Fibroblast of lung (primary cell): Measurements from ENCODE around the gene CLSTN2. TPM values are rescaled to one million over a fixed set of nuclear protein-coding genes. Genes with fewer than 3 reads are reported as not detected.

Experiments used
- DNase-seq, 2 donors: peaks; one replicate each; pipeline versions ENCODE4 v3.0.0 to v3.0.0-alpha.2; 2010; ENCODE audit warnings: low read depth in 2 of 2
- H2AFZ ChIP-seq: 2 replicates; pipeline ENCODE4 v1.5.1; 2012; ENCODE audit warnings: low read length, control low read depth, inconsistent platforms
- H3K27ac ChIP-seq: 2 replicates; pipeline ENCODE4 v1.5.1; 2011; ENCODE audit warnings: low read length, control low read depth; ENCODE audit not compliant: insufficient read depth
- H3K27me3 ChIP-seq: 2 replicates; pipeline ENCODE4 v1.5.1; 2011; ENCODE audit warnings: mild to moderate bottlenecking, low read length; ENCODE audit not compliant: control insufficient read depth, insufficient read depth
- H3K36me3 ChIP-seq: 2 replicates; pipeline ENCODE4 v1.5.1; 2011; ENCODE audit warnings: low read length; ENCODE audit not compliant: control insufficient read depth, insufficient read depth
- H3K4me1 ChIP-seq: 2 replicates; pipeline ENCODE4 v1.5.1; 2011; ENCODE audit warnings: low read length; ENCODE audit not compliant: control insufficient read depth, insufficient read depth; ENCODE audit errors: extremely low read depth
- H3K4me2 ChIP-seq: 2 replicates; pipeline ENCODE4 v1.5.1; 2011; ENCODE audit warnings: low read length, control low read depth; ENCODE audit not compliant: insufficient read depth; ENCODE audit errors: extremely low read depth
- H3K4me3 ChIP-seq, 4 experiments: fragments of 200-600 bp in 1 of 4; sonication (generic) in 1 of 4; replicated peaks in 1 of 4; 2 replicates each; pipeline ENCODE4 v1.5.1; 2011 to 2016; ENCODE audit warnings: low read length in 4 of 4, low read depth in 3 of 4, mild to moderate bottlenecking in 3 of 4, control low read depth in 2 of 4, inconsistent platforms in 1 of 4, mixed read lengths in 1 of 4; ENCODE audit not compliant: insufficient read depth in 1 of 4; ENCODE audit errors: control extremely low read depth in 1 of 4
- H3K79me2 ChIP-seq: 2 replicates; pipeline ENCODE4 v1.5.1; 2012; ENCODE audit warnings: mild to moderate bottlenecking, low read length, inconsistent platforms; ENCODE audit not compliant: control insufficient read depth, insufficient read depth
- H3K9ac ChIP-seq: 2 replicates; pipeline ENCODE4 v1.5.1; 2011; ENCODE audit warnings: mild to moderate bottlenecking, low read length, control low read depth; ENCODE audit not compliant: insufficient read depth
- H3K9me3 ChIP-seq: 2 replicates; pipeline ENCODE4 v1.5.1; 2012; ENCODE audit warnings: low read depth, low read length; ENCODE audit not compliant: control insufficient read depth, insufficient read depth
- H4K20me1 ChIP-seq: 2 replicates; pipeline ENCODE4 v1.5.1; 2011; ENCODE audit warnings: low read length; ENCODE audit not compliant: control insufficient read depth, insufficient read depth; ENCODE audit errors: extremely low read depth
- EZH2 ChIP-seq: IDR thresholded peaks from 2 replicates; pipeline ENCODE4 v1.5.1; 2012; ENCODE audit warnings: low read length, control low read depth, mild to moderate bottlenecking; ENCODE audit errors: missing control alignments
- polyA plus RNA-seq, 2 donors: library from polyadenylated mRNA; depleted of rRNA in 1 of 2; stranded (reverse) in 1 of 2; unstranded in 1 of 2; fragments of >200 nt; gene quantifications; 2 replicates each; pipeline ENCODE4 v1.2.1, GENCODE V29; 2011 to 2012; ENCODE audit warnings: missing spikeins in 1 of 2
- total RNA-seq: library from RNA; depleted of rRNA; stranded (reverse); fragments of >200 nt; gene quantifications from 2 replicates; pipeline ENCODE4 v1.2.1, GENCODE V29; 2014
- TF ChIP-seq, protein P1 (sequence below), 2 donors: IDR thresholded peaks in 1 of 2; conservative IDR thresholded peaks in 1 of 2; 1 replicate in 1 of 2; 2 replicates in 1 of 2; pipeline ENCODE4 v1.5.1; 2011 to 2012; ENCODE audit warnings: low read length in 2 of 2, control low read depth in 1 of 2, inconsistent platforms in 1 of 2, low read depth in 1 of 2, mild to moderate bottlenecking in 1 of 2

The CLSTN2 gene
- total and polyA plus RNA-seq, 2 donors (not counting 1 experiment from before 2014, with no cell fraction given): under 0.01 to 1.3 TPM

DNA sequence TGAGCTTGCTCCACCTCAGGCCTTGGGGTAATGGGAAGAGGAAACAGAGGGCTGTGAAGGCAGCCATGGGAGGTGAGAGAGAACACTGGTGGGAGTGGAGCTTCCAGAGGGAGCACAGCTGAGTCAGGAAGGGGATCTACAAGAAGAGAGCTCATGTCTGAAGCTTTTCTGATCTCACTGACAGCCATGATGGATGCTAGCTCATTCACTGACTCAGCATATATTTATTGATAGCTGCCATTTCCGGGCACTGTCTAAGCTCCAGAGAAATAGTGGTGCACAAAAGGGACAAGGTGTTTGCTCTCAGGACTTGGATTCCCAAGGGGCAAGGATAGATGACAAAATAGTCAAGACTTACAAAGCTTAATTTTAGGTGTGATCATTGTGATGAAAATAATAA lies 218.8 kb downstream of the CLSTN2 start:
- TF ChIP-seq, protein P1, sequence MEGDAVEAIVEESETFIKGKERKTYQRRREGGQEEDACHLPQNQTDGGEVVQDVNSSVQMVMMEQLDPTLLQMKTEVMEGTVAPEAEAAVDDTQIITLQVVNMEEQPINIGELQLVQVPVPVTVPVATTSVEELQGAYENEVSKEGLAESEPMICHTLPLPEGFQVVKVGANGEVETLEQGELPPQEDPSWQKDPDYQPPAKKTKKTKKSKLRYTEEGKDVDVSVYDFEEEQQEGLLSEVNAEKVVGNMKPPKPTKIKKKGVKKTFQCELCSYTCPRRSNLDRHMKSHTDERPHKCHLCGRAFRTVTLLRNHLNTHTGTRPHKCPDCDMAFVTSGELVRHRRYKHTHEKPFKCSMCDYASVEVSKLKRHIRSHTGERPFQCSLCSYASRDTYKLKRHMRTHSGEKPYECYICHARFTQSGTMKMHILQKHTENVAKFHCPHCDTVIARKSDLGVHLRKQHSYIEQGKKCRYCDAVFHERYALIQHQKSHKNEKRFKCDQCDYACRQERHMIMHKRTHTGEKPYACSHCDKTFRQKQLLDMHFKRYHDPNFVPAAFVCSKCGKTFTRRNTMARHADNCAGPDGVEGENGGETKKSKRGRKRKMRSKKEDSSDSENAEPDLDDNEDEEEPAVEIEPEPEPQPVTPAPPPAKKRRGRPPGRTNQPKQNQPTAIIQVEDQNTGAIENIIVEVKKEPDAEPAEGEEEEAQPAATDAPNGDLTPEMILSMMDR (conservative IDR thresholded peaks at IDR 0.05 in 1 of 2, IDR thresholded peaks at IDR 0.05 in 1 of 2; ENCODE audit: low read depth in 1 of 2, low read length in 2 of 2): no peak
- no peak for TF ChIP-seq EZH2
- Histone ChIP-seq H3K27me3 (no peaks in the 10 kb centered on the region), H4K20me1 (no peaks in the 10 kb centered on the region), H3K4me2 (no peak overlapping the region), H3K9ac (no peak overlapping the region), H3K79me2 (no peaks in the 10 kb centered on the region), H3K27ac (no peak overlapping the region), H2AFZ (no peak overlapping the region), H3K4me3 (no peak overlapping the region), H3K9me3 (no peaks in the 10 kb centered on the region), H3K4me1 (no peaks in the 10 kb centered on the region), H3K36me3 (no peaks in the 10 kb centered on the region)
- no peak for DNase-seq

DNA sequence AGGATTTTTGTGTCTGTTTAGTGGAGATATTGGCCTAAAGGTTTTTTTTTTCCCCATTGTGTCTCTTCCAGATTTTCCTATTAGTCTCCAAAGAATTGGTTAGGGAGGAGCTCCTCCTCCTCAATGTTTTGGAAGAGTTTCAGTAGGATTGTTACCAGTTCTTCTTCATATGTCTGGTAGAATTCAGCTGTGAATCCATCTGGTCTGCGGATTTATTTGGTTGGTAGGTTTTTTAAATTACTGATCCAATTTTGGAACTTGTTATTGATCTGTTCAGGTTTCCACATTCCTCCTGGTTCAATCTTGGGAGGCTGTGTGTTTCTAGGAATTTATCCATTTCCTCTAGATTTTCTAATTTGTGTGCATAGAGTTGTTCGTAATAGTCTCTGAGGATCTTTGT lies 222.2 kb downstream of the CLSTN2 start:
- Histone ChIP-seq H3K9ac (no peak overlapping the region), H3K27ac (no peak overlapping the region), H3K36me3 (no peaks in the 10 kb centered on the region), H3K79me2 (no peaks in the 10 kb centered on the region), H3K4me2 (no peak overlapping the region), H4K20me1 (no peaks in the 10 kb centered on the region), H3K4me1 (no peaks in the 10 kb centered on the region), H3K9me3 (no peaks in the 10 kb centered on the region), H3K27me3 (no peaks in the 10 kb centered on the region), H2AFZ (no peak overlapping the region), H3K4me3 (no peak overlapping the region)
- no peak for DNase-seq
- TF ChIP-seq, protein P1 (conservative IDR thresholded peaks at IDR 0.05 in 1 of 2, IDR thresholded peaks at IDR 0.05 in 1 of 2; ENCODE audit: low read depth in 1 of 2, low read length in 2 of 2): no peak
- no peak for TF ChIP-seq EZH2

DNA sequence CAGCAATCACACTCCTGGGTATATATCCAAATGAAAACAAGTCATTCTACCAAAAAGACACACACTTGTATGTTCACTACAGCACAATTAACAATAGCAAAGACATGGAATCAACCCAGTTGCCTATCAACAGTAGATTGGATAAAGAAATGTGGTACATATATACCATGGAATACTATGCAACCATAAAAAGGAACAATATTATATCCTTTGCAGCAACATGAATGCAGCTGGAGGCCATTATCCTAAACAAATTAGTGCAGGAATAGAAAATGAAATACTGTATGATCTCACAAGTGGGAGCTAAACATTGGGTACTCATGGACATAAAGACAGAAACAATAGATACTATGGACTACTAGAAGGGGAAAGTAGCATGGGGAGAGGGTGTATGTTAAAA lies 224.7 kb downstream of the CLSTN2 start:
- H3K9me3 ChIP-seq: no peaks in the 10 kb centered on the region
- DNase-seq: no peak
- no peaks in the 10 kb centered on the region for H3K27me3 ChIP-seq
- H4K20me1 ChIP-seq: no peaks in the 10 kb centered on the region
- no peaks in the 10 kb centered on the region for H3K79me2 ChIP-seq
- no peaks in the 10 kb centered on the region for H3K36me3 ChIP-seq
- no peak overlapping the region for H3K4me2 ChIP-seq
- no peak overlapping the region for H3K4me3 ChIP-seq
- H3K4me1 ChIP-seq: no peaks in the 10 kb centered on the region
- TF ChIP-seq, protein P1 (conservative IDR thresholded peaks at IDR 0.05 in 1 of 2, IDR thresholded peaks at IDR 0.05 in 1 of 2; ENCODE audit: low read depth in 1 of 2, low read length in 2 of 2): no peak
- no peak for TF ChIP-seq EZH2
- no peak overlapping the region for H3K27ac ChIP-seq
- no peak overlapping the region for H3K9ac ChIP-seq
- H2AFZ ChIP-seq: no peak overlapping the region
